Stimulated activated CD8-positive, alpha-beta memory T cell treated with anti-CD3 and anti-CD28 coated beads, Interleukin-4, amount 100 ng/mL, for 1 hour (primary cell): Measurements from ENCODE around the gene PLOD3.
"Not testable (repeated sequence)": the region's sequence is repeated elsewhere in the genome, so short reads cannot be mapped to it uniquely, and the experiment has no call there.

Experiments used
- DNase-seq, 2 donors: peaks; one replicate each; pipeline ENCODE4 v3.0.0-alpha.2; 2020; ENCODE audit warnings: low read depth in 2 of 2, low spot score in 1 of 2

Gene PLOD3

DNA sequence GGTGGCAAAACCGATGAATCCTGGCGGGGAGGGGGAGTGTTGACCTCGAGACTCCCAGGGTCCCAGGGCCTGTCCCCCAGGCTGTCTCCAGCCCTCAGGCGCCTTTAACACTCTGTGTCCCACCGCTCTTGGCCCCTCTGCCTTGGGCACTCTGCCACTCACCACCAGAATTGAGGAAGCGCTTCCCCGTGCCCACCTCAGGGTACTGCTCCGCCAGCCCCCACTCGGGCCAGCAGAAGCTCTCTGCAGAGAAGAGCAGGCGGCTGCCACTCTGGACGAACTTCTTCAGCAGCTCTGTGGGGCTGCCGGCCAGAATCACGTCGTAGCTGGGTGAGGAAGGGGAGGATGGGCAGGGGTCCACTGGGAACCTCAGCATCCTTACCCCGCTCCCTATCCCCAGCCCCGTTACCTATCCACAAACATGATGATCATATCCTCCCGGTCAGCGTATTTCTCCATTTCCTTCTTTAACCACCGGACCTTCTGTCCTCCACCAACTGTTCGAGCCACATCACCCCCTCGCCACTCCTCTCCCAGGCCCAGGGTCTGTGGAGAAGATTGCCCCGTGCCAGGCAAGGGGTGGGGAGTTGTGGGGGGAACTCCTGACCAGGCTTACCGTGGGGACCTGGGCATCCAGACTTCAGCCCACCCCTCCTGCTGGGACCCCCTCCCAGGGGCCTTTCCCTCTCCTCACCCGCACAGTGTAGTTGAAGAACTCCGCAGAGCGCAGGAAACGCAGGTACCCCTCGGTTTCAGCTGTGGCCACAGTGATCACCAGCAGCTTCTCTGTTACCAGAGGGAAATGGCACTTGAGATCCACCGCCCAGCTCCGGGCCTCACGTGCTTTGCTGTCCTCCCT is 1.2 kb downstream of the PLOD3 start:
- DNase-seq = no peak

DNA sequence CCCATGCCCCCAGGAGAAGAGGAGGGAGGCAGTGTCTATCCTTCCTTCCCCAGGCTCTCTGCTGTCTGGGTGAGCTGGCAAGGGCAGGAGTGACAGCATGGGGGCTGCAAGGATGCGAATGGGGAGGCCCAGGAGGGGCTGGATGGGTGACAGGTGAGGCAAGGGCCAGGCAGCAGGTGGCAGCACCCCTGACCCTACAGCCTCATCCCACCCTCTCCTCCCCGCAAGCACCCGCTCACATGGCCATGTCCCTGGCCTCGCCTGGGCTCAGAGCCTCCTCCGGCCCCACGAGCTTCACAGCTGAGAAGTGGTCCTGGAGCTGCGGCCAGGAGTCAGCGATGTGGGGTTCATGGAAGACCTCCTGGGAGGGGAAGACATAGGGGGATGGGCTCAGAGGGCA is 5.4 kb downstream of the PLOD3 start:
- no peak for DNase-seq

DNA sequence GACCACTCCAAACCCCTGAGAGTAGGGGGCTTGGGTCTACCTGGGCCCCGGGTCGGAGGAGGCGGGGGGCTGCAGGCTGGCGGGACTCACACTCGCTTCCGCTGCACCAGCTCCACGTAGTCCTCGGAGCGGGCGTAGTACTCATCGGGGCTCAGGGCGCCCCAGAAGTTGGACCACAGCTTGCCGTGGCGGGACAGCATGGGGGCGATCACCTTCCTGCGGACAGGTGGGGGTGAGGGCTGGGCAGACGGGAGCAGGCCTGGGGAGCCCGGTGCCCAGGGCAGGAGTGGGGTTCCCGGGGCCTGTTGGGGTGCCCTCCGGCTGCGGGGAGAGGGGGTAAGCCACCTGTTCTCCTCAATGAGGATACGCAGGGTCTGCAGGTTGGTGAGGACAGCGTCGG is 5.9 kb downstream of the PLOD3 start:
- no peak for DNase-seq

DNA sequence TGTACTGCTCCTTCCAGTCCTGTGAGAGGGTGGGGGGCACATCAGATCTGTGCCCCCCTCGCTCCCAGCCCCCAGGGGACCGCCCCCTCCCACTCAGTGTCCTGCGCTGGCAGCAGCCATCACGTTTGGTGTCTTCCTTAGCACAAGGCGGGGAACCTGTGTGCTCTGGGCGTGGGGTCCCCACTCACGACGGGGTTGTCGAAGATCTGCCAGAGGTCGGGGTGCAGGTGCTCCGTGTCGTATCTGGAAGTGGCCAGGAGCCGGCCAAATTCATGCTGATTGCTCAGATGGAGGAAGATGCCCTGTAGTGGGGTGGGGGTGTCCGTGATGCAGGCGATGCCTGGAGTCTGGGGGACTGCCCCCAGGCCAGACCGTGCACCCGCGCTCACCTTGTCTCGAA is 7.2 kb downstream of the PLOD3 start:
- DNase-seq = no peak

DNA sequence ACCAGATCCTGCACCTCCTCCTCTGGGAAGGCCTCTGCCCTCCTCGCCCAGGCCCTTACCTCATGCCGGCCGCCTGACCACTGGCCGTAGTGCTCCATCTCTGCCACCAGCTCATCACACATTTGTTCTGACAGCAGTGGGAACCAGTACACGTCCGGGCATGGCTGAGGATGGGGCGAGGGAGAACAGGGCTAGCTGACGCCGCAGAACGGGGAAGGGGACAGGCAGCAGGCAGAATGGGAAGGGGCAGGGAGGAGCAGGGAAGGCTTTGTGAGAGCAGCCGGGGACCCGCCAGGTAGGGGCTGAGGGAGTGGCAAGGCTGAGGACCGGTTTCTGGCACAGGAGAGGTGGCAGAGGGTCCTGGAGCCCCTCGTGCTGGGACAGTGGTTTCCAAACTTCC is 8.6 kb downstream of the PLOD3 start:
- no peak for DNase-seq

DNA sequence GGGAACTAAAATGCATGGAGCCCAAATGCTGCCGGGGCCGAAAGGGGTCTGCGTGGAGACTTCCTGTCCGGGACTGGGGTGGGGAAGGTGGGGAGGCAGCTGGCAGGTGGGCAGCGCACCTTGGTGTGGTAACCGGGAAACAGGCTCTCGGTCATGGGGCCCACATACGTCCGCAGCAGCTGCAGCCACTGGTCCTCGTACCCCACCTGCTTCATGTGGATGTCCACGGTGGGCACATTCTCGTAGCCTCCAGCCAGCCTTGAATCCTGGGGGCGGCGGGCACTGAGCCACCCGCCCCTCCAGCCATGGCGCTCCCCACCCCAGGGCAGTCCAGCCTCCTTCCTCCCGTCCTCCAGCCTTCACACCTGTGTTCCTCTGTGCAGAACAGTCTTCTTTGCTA is 9.9 kb downstream of the PLOD3 start:
- no peak for DNase-seq

DNA sequence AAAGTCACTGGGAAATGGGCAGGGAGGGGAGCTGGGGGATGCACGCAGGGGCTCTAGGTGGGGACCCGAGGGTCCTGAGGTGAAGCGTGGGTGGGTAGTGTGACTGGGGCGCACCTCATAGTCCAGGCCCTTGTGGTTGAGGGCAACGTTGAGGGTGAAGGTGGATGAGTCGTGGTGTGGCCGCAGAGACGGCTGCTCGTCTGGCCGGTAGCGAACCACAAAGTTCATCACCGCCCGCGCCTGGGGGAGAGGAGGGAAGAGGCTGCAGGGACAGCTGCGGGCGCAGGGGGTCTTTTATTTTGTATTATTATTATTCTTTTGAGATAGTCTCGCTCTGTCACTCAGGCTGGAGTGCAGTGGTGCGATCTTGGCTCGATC is 10.7 kb downstream of the PLOD3 start:
- DNase-seq = no peak

DNA sequence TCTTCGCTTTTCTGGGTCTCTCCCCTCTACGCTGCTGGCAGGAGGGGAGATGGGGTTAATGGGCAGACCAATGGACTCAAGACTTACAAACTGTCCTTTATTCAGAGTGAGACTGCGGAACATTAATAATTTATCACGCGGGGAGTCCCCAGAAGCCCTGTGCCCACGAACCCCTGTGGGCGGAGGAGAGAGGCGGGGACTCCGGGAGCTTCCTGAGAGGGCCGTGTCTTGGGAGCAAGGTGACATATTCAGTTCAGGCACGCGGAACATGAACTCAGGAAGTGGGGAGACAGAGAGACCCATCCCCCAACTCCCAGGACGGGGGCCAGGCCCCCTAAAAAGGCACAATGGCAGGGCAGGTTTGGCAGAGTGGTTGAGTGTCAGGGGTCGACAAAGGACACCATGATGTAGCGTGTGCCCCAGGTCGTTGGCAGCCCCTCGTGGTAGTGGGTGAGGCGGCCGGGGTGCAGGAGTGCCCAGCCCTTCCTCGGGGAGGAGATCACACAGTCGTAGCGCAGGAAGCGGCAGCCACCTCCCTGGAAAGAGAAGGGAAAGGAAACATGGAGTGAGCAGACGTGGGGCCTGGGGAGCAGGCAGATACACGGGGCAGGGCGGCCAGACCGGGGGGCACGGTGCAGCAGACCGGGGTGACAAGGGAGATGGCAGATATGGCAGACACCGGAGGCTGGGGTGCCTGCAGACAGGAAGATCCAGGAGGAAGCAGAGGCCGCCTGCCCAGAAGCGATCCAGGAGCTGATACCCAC is 11.3 kb downstream of the PLOD3 start:
- no peak for DNase-seq

DNA sequence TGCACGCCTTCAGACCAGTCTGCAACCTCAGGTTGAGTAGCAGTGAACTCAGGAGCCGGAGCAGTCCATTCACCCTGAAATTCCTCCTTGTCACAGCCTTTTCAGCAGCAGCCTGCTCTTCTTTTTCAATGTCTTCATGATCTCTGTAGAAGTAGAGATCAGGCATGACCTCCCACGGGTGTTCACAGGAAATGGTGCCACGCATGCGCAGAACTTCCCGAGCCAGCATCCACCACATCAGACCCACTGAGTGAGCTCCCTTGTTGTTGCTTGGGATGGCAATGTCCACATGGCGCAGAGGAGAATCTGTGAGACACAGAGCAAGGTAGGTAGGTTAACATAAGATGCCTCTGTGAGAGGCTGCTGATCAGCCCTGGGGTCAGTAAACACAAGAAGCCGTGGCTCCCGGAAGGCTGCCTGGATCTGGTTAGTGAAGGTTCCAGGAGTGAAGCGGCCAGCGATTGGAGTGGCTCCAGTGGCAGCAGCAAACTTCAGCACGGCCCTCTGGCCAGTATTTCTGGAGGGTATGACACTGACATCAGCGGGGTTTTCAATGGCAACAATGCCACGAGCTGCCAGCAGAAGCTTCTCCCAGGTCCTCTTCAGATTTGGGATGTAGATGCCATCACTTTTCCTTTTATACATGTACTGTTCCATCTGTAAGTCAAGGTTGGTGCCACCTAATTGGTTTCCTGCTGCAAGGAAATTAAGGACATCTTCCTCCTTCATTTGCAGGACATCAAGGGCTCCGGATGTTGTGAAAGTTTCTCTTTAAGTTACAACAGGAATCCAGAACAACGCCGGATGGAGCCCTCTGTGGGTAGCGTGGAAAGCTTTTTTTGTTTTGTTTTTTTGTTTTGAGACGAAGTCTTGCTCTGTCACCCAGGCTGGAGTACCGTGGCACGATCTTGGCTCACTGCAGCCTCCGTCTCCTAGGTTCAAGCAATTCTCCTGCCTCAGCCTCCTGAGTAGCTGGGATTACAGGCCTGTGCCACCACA is 13.3 kb downstream of the PLOD3 start:
- not testable (repeated sequence) for DNase-seq

DNA sequence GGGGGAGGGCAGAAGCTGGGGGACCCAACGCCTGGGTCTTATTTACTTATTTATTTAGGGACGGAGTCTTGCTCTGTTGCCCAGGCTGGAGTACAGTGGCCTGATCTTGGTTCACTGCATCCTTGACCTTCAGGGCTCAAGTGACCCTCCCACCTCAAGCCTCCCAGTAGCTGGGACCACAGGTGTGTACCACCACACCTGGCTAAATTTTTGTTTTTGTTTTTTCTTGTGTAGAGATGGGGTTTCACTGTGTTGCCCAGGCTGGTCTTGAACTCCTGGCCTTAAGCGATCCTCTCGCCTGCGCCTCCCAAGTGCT is 14.8 kb downstream of the PLOD3 start:
- no peak for DNase-seq

DNA sequence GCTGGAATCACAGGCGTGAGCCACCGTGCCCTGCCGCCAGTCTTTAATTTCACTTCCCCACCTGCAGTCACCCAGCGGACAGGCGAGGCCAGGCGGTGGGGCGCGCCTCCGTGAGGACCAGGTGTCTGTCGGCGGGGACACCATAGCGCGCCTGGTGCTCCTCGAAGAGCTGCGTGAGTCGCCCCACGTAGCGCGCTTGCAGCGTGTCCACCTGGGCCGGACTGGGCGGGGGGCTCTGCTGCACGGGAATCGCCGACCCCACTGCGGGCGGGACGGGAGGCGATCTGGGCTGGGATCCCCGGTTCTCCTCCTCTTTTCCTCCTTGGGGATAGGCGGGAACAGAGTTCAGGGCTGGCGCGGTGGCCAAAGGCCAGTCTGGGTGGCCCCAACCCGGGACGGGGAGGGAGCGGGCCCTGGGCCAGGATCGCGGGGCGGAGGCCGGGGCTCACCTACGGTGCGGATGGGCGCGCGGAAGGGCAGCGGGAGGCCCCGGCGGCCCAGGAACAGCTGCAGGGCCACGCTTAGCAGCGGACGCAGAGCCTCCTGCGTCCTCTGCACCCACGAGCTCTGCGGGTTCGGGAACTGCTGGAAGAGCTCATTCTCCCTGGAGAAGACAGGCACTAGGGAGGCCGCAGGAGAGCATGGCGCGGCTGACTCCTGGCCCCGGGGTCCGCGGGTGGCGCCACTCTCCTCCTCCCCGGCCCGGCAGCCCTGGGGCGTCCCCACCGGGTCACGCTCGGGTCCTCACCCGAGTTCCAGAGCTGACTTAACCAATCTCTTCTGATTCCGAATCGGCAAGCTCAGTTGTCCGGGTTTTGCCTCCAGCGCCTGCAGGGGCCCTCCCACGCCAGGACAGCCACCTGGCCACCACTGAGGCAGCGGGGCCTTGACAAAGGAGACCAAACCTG is 15.4 kb downstream of the PLOD3 start:
- no peak for DNase-seq

DNA sequence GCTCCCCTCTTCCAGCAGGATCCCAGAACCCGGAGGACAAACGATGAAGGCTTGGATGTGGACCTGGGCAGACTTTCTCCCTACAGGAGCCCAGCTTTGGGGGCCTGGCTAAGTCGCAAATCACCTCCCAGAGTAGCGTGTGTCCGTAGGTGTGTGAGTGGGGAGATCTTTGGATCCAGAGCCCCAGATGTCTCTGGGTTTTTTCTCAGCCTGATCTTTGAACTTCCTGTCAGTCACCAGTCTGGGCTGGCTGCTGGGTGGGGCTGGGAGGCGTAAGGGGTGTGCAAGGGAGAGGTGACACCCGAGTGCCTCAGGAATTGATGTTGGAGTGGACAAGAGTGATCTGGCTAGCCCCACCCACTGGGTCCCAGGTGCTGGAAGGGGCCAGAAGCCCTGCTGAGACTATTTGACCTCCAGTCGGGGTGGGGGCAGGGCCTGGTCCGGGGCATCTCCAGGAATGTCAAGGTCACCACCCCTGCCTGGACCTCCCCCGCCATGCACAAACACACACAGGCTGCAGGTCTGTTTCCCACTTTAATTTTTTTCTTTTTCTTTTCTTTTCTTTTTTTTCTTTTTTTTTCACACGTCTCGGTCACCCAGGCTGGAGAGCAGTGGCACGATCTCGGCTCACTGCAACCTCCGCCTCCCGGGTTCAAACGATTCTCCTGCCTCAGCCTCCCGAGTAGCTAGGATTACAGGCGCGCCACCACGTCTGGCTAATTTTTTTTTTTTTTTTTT is 16.4 kb downstream of the PLOD3 start, which contains the start of gene MOGAT3:
Gene MOGAT3, minus strand, starts transcription at position 175 of the 738 bp plus-strand sequence. CDS start 182 bp downstream, outside the sequence.
- no peak for DNase-seq

DNA sequence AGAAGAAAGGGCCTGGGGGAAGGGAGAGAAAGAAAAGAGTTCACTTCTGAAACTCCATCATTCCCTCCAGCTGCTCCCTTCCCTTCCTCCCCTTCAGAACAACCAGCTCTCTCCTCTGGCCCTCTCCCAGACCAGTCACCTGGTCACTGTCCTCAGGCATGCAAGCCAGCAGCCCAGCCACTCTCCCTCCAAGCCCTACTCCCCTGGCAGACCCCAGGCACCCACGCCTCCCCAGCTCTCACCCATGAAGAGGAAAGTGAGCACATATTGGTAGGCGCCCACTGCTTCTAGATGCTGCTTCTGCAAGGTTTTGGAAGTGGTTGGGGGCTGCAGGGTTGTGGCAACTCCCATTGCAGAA is 16.9 kb downstream of the PLOD3 start:
- no peak for DNase-seq

DNA sequence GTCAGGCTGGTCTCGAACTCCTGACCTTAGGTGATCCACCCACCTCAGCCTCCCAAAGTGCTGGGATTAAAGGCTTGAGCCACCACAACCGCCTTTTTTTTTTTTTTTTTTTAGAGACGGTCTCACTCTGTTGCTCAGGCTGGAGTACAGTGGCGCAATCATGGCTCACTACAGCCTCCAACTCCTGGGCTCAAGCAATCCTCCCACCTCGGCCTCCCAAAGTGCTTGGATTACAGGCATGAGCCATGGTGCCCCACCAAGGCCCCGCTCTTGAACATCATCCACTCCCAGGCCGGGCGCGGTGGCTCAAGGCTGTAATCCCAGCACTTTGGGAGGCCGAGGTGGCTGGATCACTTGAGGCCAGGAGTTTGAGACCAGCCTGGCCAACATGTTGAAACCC is 17.9 kb downstream of the PLOD3 start:
- not testable (repeated sequence) for DNase-seq

DNA sequence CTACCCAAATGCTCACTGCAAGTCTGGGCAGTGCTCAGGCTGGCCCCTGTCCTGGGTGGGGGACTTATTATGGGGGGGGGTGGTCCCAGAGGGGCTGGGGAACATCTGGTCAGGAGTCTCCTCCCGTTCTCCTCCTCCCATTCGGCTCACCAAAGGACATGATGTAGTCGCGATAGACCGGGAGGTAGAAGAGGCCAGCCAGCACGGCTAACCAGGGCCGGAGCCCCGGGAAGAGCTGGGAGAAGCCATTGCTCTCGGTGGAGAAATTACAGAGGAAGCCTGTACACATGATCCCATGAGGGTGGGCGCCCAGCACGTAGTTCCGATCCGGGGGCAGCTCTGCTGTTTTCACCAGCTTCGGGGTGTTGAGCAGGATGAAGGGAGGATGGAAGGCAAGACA is 18.9 kb downstream of the PLOD3 start:
- no peak for DNase-seq

DNA sequence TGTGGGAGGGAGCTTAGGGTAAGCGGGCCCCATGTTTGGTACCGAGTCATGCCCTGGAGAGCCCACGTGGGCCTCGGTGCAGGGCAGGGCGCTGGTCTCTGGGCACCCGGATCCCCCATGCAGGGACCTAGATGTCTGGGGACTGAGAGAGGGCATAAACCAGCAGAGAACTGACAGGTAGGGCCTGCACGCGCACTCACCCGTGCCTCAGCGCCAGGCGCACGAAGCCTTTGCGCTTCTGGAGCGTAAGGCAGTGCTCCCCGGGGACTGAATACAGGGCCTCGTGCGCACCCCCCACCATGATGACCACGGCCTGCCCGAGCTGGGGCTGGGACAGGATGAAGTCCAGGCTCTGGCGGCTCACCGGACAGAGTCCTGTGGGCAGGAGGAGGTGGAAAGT is 19.4 kb downstream of the PLOD3 start:
- no peak for DNase-seq

DNA sequence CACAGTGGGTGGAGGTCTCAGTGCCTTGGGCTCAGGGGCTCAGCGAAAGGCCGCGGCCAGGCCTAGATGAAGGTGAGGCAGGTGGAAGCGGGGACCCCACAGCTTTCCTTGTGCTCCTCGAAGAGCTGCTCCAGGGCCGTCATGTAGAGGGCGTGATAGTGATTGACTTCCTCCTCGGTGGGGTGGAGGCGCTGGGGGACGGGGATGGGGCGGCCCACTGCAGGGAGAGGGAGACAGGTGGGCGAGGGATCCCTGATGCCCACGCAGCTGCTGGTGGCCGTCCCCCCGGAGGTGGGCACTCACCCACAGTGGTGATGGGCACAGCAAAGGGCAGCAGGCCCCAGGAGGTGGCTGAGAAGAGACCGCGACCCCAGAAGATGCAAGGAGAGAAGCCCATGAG is 21.5 kb downstream of the PLOD3 start:
- DNase-seq = no peak

DNA sequence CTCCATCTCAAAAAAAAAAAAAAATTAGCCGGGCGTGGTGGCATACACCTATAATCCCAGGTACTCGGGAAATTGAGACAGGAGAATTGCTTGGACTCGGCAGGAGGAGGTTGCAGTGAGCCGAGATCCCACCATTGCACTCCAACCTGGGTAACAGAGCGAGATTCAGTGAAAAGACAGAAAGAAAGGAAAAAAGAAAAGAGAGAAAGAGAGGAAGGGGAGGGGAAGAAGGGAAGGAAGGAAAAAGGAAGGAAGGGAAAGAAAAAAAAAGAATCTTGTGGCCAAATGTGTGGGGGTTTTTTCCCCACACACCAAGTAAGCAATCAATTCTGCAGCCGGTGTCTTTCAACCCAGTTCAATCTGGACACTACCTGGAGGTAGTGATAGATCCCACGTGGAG is 28.3 kb downstream of the PLOD3 start:
- DNase-seq = no peak

DNA sequence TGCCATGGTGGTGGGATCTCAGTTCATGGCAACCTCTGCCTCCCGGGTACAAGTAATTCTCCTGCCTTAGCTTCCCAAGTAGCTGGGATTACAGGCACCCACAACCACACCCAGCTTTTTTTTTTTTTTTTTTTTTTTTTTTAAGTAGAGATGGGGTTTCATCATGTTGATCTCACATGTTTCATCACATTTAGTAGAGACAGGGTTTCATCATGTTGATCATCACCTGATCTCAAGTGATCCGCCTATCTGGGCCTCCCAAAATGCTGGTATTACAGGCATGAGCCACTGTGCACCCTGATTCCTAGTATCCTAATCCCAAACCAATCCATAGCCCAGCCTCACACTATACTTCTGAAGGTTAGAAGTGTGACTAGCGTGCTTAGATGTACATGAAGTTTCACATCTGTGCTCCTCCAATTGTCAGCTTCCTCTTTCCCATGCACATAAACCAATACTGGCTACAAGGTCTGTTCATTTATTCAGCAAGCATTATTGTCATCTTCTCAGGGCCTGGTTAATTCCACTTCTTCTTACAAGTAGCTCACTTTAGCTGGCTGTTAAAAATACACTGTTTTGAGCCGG is 30.4 kb downstream of the PLOD3 start:
- DNase-seq = no peak
